Trophoblast cell (in vitro differentiated cells and primary cell): Measurements from ENCODE around the gene CNN3.

Source experiments
- DNase-seq, 2 donors: peaks; one replicate each; pipeline ENCODE4 v3.0.0-alpha.2; 2016
- H2AFZ ChIP-seq: 2 replicates; pipeline ENCODE4 v1.6.1; 2013; ENCODE audit warnings: low read length, moderate library complexity, mild to moderate bottlenecking; ENCODE audit not compliant: insufficient read depth, poor library complexity
- H2AK5ac ChIP-seq: 2 replicates; pipeline ENCODE4 v1.6.1; 2013; ENCODE audit warnings: mild to moderate bottlenecking, low read length
- H2BK120ac ChIP-seq: 2 replicates; pipeline ENCODE4 v1.6.1; 2013; ENCODE audit warnings: low read length, mild to moderate bottlenecking, moderate library complexity; ENCODE audit not compliant: insufficient read depth, poor library complexity
- H2BK12ac ChIP-seq: 2 replicates; pipeline ENCODE4 v1.6.1; 2013; ENCODE audit warnings: mild to moderate bottlenecking, low read length, moderate library complexity
- H2BK5ac ChIP-seq: 2 replicates; pipeline ENCODE4 v1.6.1; 2013; ENCODE audit warnings: low read length, low read depth, moderate library complexity, mild to moderate bottlenecking; ENCODE audit not compliant: poor library complexity
- H3K14ac ChIP-seq: 2 replicates; pipeline ENCODE4 v1.6.1; 2013; ENCODE audit warnings: mild to moderate bottlenecking, low read length
- H3K18ac ChIP-seq: 2 replicates; pipeline ENCODE4 v1.6.1; 2013; ENCODE audit warnings: mild to moderate bottlenecking, low read length
- H3K23ac ChIP-seq: 2 replicates; pipeline ENCODE4 v1.6.1; 2013; ENCODE audit warnings: low read length
- H3K27ac ChIP-seq: 2 replicates; pipeline ENCODE4 v1.5.1; 2013; ENCODE audit warnings: low read depth, mild to moderate bottlenecking, inconsistent platforms, low read length, moderate library complexity
- H3K27me3 ChIP-seq: 2 replicates; pipeline ENCODE4 v1.6.1; 2013; ENCODE audit warnings: inconsistent platforms, mild to moderate bottlenecking, low read length, moderate library complexity; ENCODE audit not compliant: insufficient read depth
- H3K36me3 ChIP-seq, 2 experiments: 1 replicate in 1 of 2; 2 replicates in 1 of 2; pipeline ENCODE4 v1.6.1; 2013; ENCODE audit warnings: low read length in 2 of 2, mild to moderate bottlenecking in 2 of 2, moderate library complexity in 1 of 2; ENCODE audit not compliant: insufficient read depth in 2 of 2, control insufficient read depth in 1 of 2
- H3K4ac ChIP-seq: 2 replicates; pipeline ENCODE4 v1.6.1; 2013; ENCODE audit warnings: low read depth, mild to moderate bottlenecking, low read length, moderate library complexity
- H3K4me1 ChIP-seq, 2 experiments: 1 replicate in 1 of 2; 2 replicates in 1 of 2; pipeline ENCODE4 v1.6.1; 2013; ENCODE audit warnings: low read length in 2 of 2, mild to moderate bottlenecking in 2 of 2, moderate library complexity in 1 of 2; ENCODE audit not compliant: insufficient read depth in 2 of 2, control insufficient read depth in 1 of 2
- H3K4me2 ChIP-seq: 2 replicates; pipeline ENCODE4 v1.6.1; 2013; ENCODE audit warnings: inconsistent platforms, mild to moderate bottlenecking, low read length, moderate library complexity
- H3K4me3 ChIP-seq: 2 replicates; pipeline ENCODE4 v1.5.1; 2013; ENCODE audit warnings: mild to moderate bottlenecking, low read depth, low read length, inconsistent platforms
- H3K79me1 ChIP-seq: one replicate; pipeline ENCODE4 v1.6.1; 2013; ENCODE audit warnings: low read length
- H3K79me2 ChIP-seq: 2 replicates; pipeline ENCODE4 v1.6.1; 2013; ENCODE audit warnings: low read length, mild to moderate bottlenecking; ENCODE audit not compliant: control insufficient read depth, insufficient read depth, poor library complexity
- H3K9ac ChIP-seq: 2 replicates; pipeline ENCODE4 v1.6.1; 2013; ENCODE audit warnings: mild to moderate bottlenecking, low read length
- H3K9me3 ChIP-seq: 2 replicates; pipeline ENCODE4 v1.6.1; 2013; ENCODE audit warnings: low read depth, mild to moderate bottlenecking, control low read depth, inconsistent platforms, low read length; ENCODE audit not compliant: insufficient read depth
- H4K12ac ChIP-seq: 2 replicates; pipeline ENCODE4 v1.6.1; 2013; ENCODE audit warnings: low read depth, mild to moderate bottlenecking, low read length, moderate library complexity
- H4K8ac ChIP-seq: 2 replicates; pipeline ENCODE4 v1.6.1; 2013; ENCODE audit warnings: low read depth, mild to moderate bottlenecking, low read length, moderate library complexity
- H4K91ac ChIP-seq: one replicate; pipeline ENCODE4 v1.6.1; 2013; ENCODE audit warnings: low read depth, mild to moderate bottlenecking, low read length, moderate library complexity
- WGBS: extraction: QIAGEN DNeasy Blood & Tissue Kit; methylation state at CpG from one replicate; pipeline ENCODE4 v1.1.7; 2013; ENCODE audit warnings: missing lambda C conversion rate; ENCODE audit not compliant: insufficient read length, insufficient coverage; ENCODE audit errors: extremely low coverage; 5-methylcytosine and 5-hydroxymethylcytosine counted together

Gene CNN3

DNA sequence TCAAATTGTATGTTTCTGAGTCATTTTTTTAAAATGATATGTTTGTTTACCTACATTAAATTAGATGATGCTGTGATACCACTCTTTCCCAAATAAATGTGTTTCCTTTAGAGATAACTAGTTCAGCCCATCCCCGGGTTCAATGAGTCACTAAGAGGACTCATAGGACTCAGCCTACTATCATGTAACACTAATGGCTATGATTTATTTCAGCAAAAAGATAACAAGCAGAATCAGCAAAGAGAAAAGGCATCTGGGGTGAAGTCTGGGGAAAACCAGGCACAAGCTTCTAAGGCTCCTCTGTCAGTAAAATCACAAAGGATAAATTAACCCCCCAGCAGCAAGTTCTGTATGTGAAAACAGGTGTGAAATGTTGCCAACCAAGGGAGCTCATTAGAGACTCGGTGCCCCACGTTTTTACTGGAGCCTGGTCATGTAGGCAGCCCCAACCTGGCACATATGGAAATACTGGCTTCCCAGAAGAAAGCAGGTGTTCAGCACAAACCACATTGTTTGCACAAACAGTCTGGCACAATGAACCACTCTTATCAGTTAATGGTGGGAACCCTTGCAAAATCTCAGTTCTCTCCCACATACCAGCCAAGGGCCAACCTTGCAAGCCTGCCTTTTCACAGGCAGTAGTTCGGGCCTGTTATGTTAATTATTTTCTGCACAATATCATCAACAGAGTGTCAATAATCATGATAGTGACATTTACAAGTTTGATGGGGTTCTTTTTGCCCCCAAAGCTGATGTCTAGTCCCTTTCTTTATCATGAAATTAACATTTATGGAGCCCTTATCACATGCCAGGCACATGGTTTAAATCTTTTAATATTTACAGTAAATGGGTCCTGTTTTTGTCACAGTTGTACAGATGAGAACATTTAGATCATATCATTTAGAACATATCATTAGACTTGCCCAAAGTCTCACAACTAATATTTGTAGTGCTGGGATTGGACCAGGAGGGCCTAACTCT, 23.1 kb upstream of the CNN3 start:
- no peaks in the 10 kb centered on the region for H3K9me3 ChIP-seq
- H3K36me3 ChIP-seq: no peaks in the 10 kb centered on the region
- H4K91ac ChIP-seq: no peak overlapping the region
- DNase-seq: no peak
- no peak overlapping the region for H3K4me2 ChIP-seq
- no peak overlapping the region for H3K4me3 ChIP-seq
- no peak overlapping the region for H3K23ac ChIP-seq
- H3K14ac ChIP-seq: no peak overlapping the region
- H2BK120ac ChIP-seq: no peak overlapping the region
- H3K4ac ChIP-seq: no peak overlapping the region
- no peak overlapping the region for H4K12ac ChIP-seq
- H3K9ac ChIP-seq: no peak overlapping the region
- H3K79me1 ChIP-seq: no peaks in the 10 kb centered on the region
- no peaks in the 10 kb centered on the region for H3K79me2 ChIP-seq
- H2BK5ac ChIP-seq: no peak overlapping the region
- H3K27me3 ChIP-seq: no peaks in the 10 kb centered on the region
- H3K4me1 ChIP-seq: peaks cover 10 to 15% of the 10 kb centered on the region in 2 experiments
- no peak overlapping the region for H3K18ac ChIP-seq
- no peak overlapping the region for H2BK12ac ChIP-seq
- H3K27ac ChIP-seq: no peak overlapping the region
- H2AFZ ChIP-seq: no peak overlapping the region
- H4K8ac ChIP-seq: no peak overlapping the region
- WGBS: no CpG with 5 or more reads among the region's 4 CpGs
- no peak overlapping the region for H2AK5ac ChIP-seq

GRCh38 chr1:94947437-94947836, 20.5 kb upstream of the CNN3 start:
- Histone ChIP-seq H3K4me3 (no peak overlapping the region), H2AFZ (no peak overlapping the region), H2BK120ac (no peak overlapping the region), H3K23ac (no peak overlapping the region), H3K79me2 (no peaks in the 10 kb centered on the region), H3K4me2 (no peak overlapping the region), H2AK5ac (no peak overlapping the region), H4K12ac (no peak overlapping the region), H2BK12ac (no peak overlapping the region), H3K18ac (no peak overlapping the region), H3K79me1 (no peaks in the 10 kb centered on the region), H3K14ac (no peak overlapping the region), H3K9me3 (no peaks in the 10 kb centered on the region), H3K4me1 (peaks cover 3 to 7% of the 10 kb centered on the region in 2 experiments), H3K4ac (no peak overlapping the region), H4K91ac (no peak overlapping the region), H3K27ac (no peak overlapping the region), H3K9ac (no peak overlapping the region), H4K8ac (no peak overlapping the region), H3K36me3 (no peaks in the 10 kb centered on the region), H2BK5ac (no peak overlapping the region), H3K27me3 (no peaks in the 10 kb centered on the region)
- no CpG with 5 or more reads among the region's 1 CpG for WGBS
- DNase-seq: no peak

DNA sequence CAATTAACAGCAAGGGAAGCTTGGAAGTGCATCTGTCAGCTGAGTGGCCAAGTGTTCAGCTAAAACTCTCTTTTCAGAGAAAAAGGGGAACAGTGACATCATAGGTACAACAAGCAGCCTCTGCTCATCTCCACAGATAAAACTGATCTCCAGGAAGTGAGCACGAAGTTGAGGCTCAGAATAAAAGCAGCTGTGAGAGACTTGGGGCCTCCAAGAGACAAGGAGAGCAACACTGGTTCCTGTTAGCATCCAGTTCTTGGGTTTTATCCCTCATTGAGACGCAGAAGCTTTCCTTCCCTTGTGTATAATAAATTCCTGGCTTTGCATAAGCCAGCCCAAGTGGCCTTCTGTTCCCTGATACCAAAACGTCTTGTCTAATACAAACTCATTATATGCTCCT, 20.0 kb upstream of the CNN3 start:
- no peaks in the 10 kb centered on the region for H3K9me3 ChIP-seq
- no peak overlapping the region for H4K91ac ChIP-seq
- no peak overlapping the region for H2AFZ ChIP-seq
- H4K12ac ChIP-seq: no peak overlapping the region
- no peak for DNase-seq
- H3K14ac ChIP-seq: no peak overlapping the region
- H3K36me3 ChIP-seq: no peaks in the 10 kb centered on the region
- H2BK12ac ChIP-seq: no peak overlapping the region
- H3K79me2 ChIP-seq: no peaks in the 10 kb centered on the region
- no peaks in the 10 kb centered on the region for H3K27me3 ChIP-seq
- H3K4me2 ChIP-seq: no peak overlapping the region
- no peak overlapping the region for H4K8ac ChIP-seq
- H3K23ac ChIP-seq: no peak overlapping the region
- no peak overlapping the region for H3K9ac ChIP-seq
- H3K27ac ChIP-seq: no peak overlapping the region
- no peak overlapping the region for H3K4ac ChIP-seq
- H3K4me1 ChIP-seq: peaks cover 2 to 7% of the 10 kb centered on the region in 2 experiments
- H2BK5ac ChIP-seq: no peak overlapping the region
- no peaks in the 10 kb centered on the region for H3K79me1 ChIP-seq
- no peak overlapping the region for H3K4me3 ChIP-seq
- no peak overlapping the region for H3K18ac ChIP-seq
- H2BK120ac ChIP-seq: no peak overlapping the region
- no peak overlapping the region for H2AK5ac ChIP-seq
- no CpG with 5 or more reads among the region's 3 CpGs for WGBS

GRCh38 chr1:94942171-94943128, 15.5 kb upstream of the CNN3 start:
- Histone ChIP-seq H4K91ac (no peak overlapping the region), H2AK5ac (no peak overlapping the region), H3K27ac (no peak overlapping the region), H3K4me2 (no peak overlapping the region), H2AFZ (no peak overlapping the region), H3K9me3 (no peaks in the 10 kb centered on the region), H3K36me3 (no peaks in the 10 kb centered on the region), H3K4me1 (no peaks in the 10 kb centered on the region), H3K79me1 (no peaks in the 10 kb centered on the region), H3K18ac (no peak overlapping the region), H4K8ac (no peak overlapping the region), H2BK12ac (no peak overlapping the region), H3K79me2 (no peaks in the 10 kb centered on the region), H3K23ac (no peak overlapping the region), H3K27me3 (no peaks in the 10 kb centered on the region), H3K4ac (no peak overlapping the region), H3K14ac (no peak overlapping the region), H4K12ac (no peak overlapping the region), H3K4me3 (no peak overlapping the region), H2BK120ac (no peak overlapping the region), H2BK5ac (no peak overlapping the region), H3K9ac (no peak overlapping the region)
- no CpG with 5 or more reads among the region's 8 CpGs for WGBS
- no peak for DNase-seq
